Activated CD4-positive, alpha-beta T cell treated with anti-CD3 and anti-CD28 coated beads, Interleukin-2, amount 10 ng/mL, durations not matched to agents 24 days and 14 days (primary cell): Measurements from ENCODE around the gene SGMS2. TPM values are rescaled to one million over a fixed set of nuclear protein-coding genes. Genes with fewer than 3 reads are reported as not detected.
A peak's percentile ranks its signal among the peaks of the same experiment; 100 is the strongest.
"Not testable (repeated sequence)": the region's sequence is repeated elsewhere in the genome, so short reads cannot be mapped to it uniquely, and the experiment has no call there.

Experiments used
- DNase-seq: peaks from one replicate; pipeline ENCODE4 v3.0.0; 2022
- H3K27ac Mint-ChIP-seq: one replicate; pipeline ENCODE4 v1.8.0; 2022; ENCODE audit warnings: mild to moderate bottlenecking, mixed read lengths
- H3K27me3 Mint-ChIP-seq: one replicate; pipeline ENCODE4 v1.8.0; 2022; ENCODE audit warnings: mixed read lengths
- H3K36me3 Mint-ChIP-seq: one replicate; pipeline ENCODE4 v1.8.0; 2022; ENCODE audit warnings: low read depth, mild to moderate bottlenecking, mixed read lengths
- H3K4me1 Mint-ChIP-seq: one replicate; pipeline ENCODE4 v1.8.0; 2021; ENCODE audit warnings: mixed read lengths
- H3K4me3 Mint-ChIP-seq: one replicate; pipeline ENCODE4 v1.8.0; 2022; ENCODE audit warnings: mild to moderate bottlenecking, moderate library complexity, mixed read lengths
- H3K9me3 Mint-ChIP-seq: one replicate; pipeline ENCODE4 v1.8.0; 2021; ENCODE audit warnings: mixed read lengths
- intact Hi-C: fragments of 100-400 bp; cut with micrococcal nuclease; formaldehyde crosslinking; loops from one replicate; pipeline ENCODE4 v1.15.1; 2023
- total RNA-seq: library from RNA; stranded (reverse); gene quantifications from 2 replicates; pipeline ENCODE4 v1.2.3, GENCODE V29; 2022

SGMS2 gene
- total RNA-seq, 1 donor from 2014 or later: 0.72 TPM

GRCh38 chr4:107922486-107923473, 98.0 kb downstream of the SGMS2 start:
- intact Hi-C loops: no loop called here
- no peaks in the 10 kb centered on the region for H3K36me3 Mint-ChIP-seq
- no peak overlapping the region for H3K27ac Mint-ChIP-seq
- no peak overlapping the region for H3K4me3 Mint-ChIP-seq
- peaks cover 3% of the 10 kb centered on the region for H3K9me3 Mint-ChIP-seq
- peaks cover 32% of the 10 kb centered on the region for H3K27me3 Mint-ChIP-seq
- DNase-seq: no peak
- H3K4me1 Mint-ChIP-seq: no peaks in the 10 kb centered on the region

- DNase-seq, H3K4me1 Mint-ChIP-seq, H3K27ac Mint-ChIP-seq, intact Hi-C loops, H3K4me3 Mint-ChIP-seq, H3K36me3 Mint-ChIP-seq, H3K9me3 Mint-ChIP-seq: not testable (repeated sequence)
- H3K27me3 Mint-ChIP-seq: peaks cover 24% of the 10 kb centered on the region
These were observed 101.0 kb downstream of the SGMS2 start for GRCh38 chr4:107925713-107926112.

- H3K36me3 Mint-ChIP-seq, H3K9me3 Mint-ChIP-seq, intact Hi-C loops, DNase-seq, H3K27ac Mint-ChIP-seq, H3K4me1 Mint-ChIP-seq, H3K4me3 Mint-ChIP-seq: not testable (repeated sequence)
- peaks cover 25% of the 10 kb centered on the region for H3K27me3 Mint-ChIP-seq
These were observed 102.1 kb downstream of the SGMS2 start for GRCh38 chr4:107926875-107927274.

- Mint-ChIP-seq H3K4me1 (peaks cover 14% of the 10 kb centered on the region), H3K9me3 (no peaks in the 10 kb centered on the region), H3K27me3 (peaks cover 18% of the 10 kb centered on the region), H3K4me3 (peak within 1 kb of the TSS; percentile 82), H3K27ac (peak within 1 kb of the TSS; percentile 64), H3K36me3 (no peaks in the 10 kb centered on the region)
- DNase-seq: peak; percentile 95
- intact Hi-C loops: loop anchor here (1.0 kb wide), 1 partner anchor 58 kb away; the partner anchor contains the start of gene HADH
These were observed 106.4 kb downstream of the SGMS2 start, which contains the start of gene CYP2U1 for GRCh38 chr4:107930821-107931774. CYP2U1 (plus strand) TSS chr4:107931549; CDS start chr4:107931644, 95 bp downstream.

GRCh38 chr4:107931775-107932321, 107.1 kb downstream of the SGMS2 start:
- peaks cover 15% of the 10 kb centered on the region for H3K4me1 Mint-ChIP-seq
- peaks cover 18% of the 10 kb centered on the region for H3K27me3 Mint-ChIP-seq
- H3K4me3 Mint-ChIP-seq: peak overlapping the region; percentile 82
- H3K36me3 Mint-ChIP-seq: peaks cover under 1% of the 10 kb centered on the region
- peak overlapping the region; percentile 64 for H3K27ac Mint-ChIP-seq
- DNase-seq: peak; percentile 72
- intact Hi-C loops: loop anchor here (1.0 kb wide), 1 partner anchor 57 kb away; the partner anchor contains the start of gene HADH
- H3K9me3 Mint-ChIP-seq: no peaks in the 10 kb centered on the region

- H3K36me3 Mint-ChIP-seq: peaks cover 2% of the 10 kb centered on the region
- intact Hi-C loops: no loop called here
- H3K27me3 Mint-ChIP-seq: peaks cover 10% of the 10 kb centered on the region
- no peak overlapping the region for H3K4me3 Mint-ChIP-seq
- H3K9me3 Mint-ChIP-seq: peaks cover 5% of the 10 kb centered on the region
- H3K4me1 Mint-ChIP-seq: peaks cover 23% of the 10 kb centered on the region
- DNase-seq: no peak
- H3K27ac Mint-ChIP-seq: no peak overlapping the region
These were observed 110.5 kb downstream of the SGMS2 start for GRCh38 chr4:107935246-107935645.

- H3K4me3 Mint-ChIP-seq: peak overlapping the region; percentile 5
- H3K9me3 Mint-ChIP-seq: peaks cover 5% of the 10 kb centered on the region
- peaks cover 17% of the 10 kb centered on the region for H3K4me1 Mint-ChIP-seq
- peaks cover 2% of the 10 kb centered on the region for H3K36me3 Mint-ChIP-seq
- no peak overlapping the region for H3K27ac Mint-ChIP-seq
- intact Hi-C loops: no loop called here
- H3K27me3 Mint-ChIP-seq: peaks cover 6% of the 10 kb centered on the region
- DNase-seq: no peak
These were observed 112.3 kb downstream of the SGMS2 start for GRCh38 chr4:107937040-107937439.

GRCh38 chr4:107939307-107939706, 114.6 kb downstream of the SGMS2 start:
- peaks cover 2% of the 10 kb centered on the region for H3K36me3 Mint-ChIP-seq
- no peak overlapping the region for H3K4me3 Mint-ChIP-seq
- H3K27ac Mint-ChIP-seq: no peak overlapping the region
- H3K9me3 Mint-ChIP-seq: peaks cover 5% of the 10 kb centered on the region
- intact Hi-C loops: no loop called here
- no peak for DNase-seq
- H3K4me1 Mint-ChIP-seq: peaks cover 10% of the 10 kb centered on the region
- no peaks in the 10 kb centered on the region for H3K27me3 Mint-ChIP-seq

GRCh38 chr4:107945809-107946208, 121.1 kb downstream of the SGMS2 start:
- Mint-ChIP-seq H3K27me3 (no peaks in the 10 kb centered on the region), H3K27ac (no peak overlapping the region), H3K4me1 (no peaks in the 10 kb centered on the region), H3K36me3 (no peaks in the 10 kb centered on the region), H3K4me3 (no peak overlapping the region), H3K9me3 (no peaks in the 10 kb centered on the region)
- no peak for DNase-seq
- intact Hi-C loops: no loop called here

GRCh38 chr4:107950746-107951540, 126.2 kb downstream of the SGMS2 start:
- intact Hi-C loops: no loop called here
- Mint-ChIP-seq H3K9me3 (peaks cover 9% of the 10 kb centered on the region), H3K27me3 (no peaks in the 10 kb centered on the region), H3K27ac (no peak overlapping the region), H3K4me3 (no peak overlapping the region), H3K4me1 (no peaks in the 10 kb centered on the region), H3K36me3 (peaks cover 2% of the 10 kb centered on the region)
- no peak for DNase-seq

GRCh38 chr4:107951551-107951950, 126.8 kb downstream of the SGMS2 start:
- H3K9me3 Mint-ChIP-seq: peaks cover 15% of the 10 kb centered on the region
- H3K27ac Mint-ChIP-seq: no peak overlapping the region
- no peaks in the 10 kb centered on the region for H3K27me3 Mint-ChIP-seq
- no peak for DNase-seq
- H3K36me3 Mint-ChIP-seq: peaks cover 2% of the 10 kb centered on the region
- no peak overlapping the region for H3K4me3 Mint-ChIP-seq
- intact Hi-C loops: no loop called here
- H3K4me1 Mint-ChIP-seq: no peaks in the 10 kb centered on the region

GRCh38 chr4:107956011-107956410, 131.3 kb downstream of the SGMS2 start:
- peaks cover 2% of the 10 kb centered on the region for H3K36me3 Mint-ChIP-seq
- no peak overlapping the region for H3K4me3 Mint-ChIP-seq
- H3K27ac Mint-ChIP-seq: no peak overlapping the region
- peaks cover 25% of the 10 kb centered on the region for H3K9me3 Mint-ChIP-seq
- H3K4me1 Mint-ChIP-seq: no peaks in the 10 kb centered on the region
- intact Hi-C loops: no loop called here
- H3K27me3 Mint-ChIP-seq: peaks cover 6% of the 10 kb centered on the region
- no peak for DNase-seq
